Stimulated activated CD8-positive, alpha-beta memory T cell treated with anti-CD3 and anti-CD28 coated beads, Interleukin-12 subunit alpha, Interleukin-12 subunit beta, amount 100 ng/mL, for 24 hours (primary cell): Measurements from ENCODE around the gene CYP51A1.
"Not testable (repeated sequence)": the region's sequence is repeated elsewhere in the genome, so short reads cannot be mapped to it uniquely, and the experiment has no call there.

Experiments
- DNase-seq: peaks from one replicate; pipeline ENCODE4 v3.0.0-alpha.2; 2020; ENCODE audit errors: extremely low read depth

Gene CYP51A1

DNA sequence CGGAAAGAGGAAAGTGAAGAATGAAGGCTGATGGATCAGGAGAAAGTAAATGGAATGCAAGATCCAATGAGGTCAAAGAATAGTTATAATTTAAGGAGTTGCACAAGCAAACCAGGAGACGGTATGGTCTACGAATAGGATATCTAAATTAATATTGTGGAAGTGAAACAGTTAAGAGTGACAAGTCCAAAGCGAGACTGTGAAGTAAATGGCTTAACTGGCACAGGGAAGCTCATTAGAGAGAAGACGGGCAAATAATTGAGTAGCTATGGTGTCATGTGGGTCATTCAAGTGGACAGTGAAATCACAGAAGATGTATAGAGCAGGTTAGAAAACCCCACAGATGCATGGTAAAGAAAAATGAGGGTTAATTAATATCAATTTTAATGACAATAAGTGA lies 3.2 kb downstream of the CYP51A1 start:
- no peak for DNase-seq

DNA sequence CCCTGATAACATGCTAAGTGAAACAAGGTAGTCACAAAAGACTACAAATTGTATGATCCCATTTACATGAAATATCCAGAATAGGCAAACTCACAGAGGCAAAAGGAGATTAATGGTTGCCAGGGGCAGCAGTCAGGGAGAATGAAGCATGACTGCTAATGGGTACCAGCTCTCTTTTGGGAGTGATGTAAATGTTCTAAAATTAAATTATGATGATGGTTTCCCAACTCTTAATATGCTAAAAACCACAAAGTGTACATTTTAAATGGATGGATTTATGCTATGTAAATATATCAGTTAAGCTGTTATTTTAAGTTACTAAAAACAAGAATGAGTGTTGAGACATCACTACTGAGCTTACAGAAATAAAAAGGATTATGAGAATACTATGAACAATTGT lies 12.6 kb downstream of the CYP51A1 start:
- DNase-seq: no peak

DNA sequence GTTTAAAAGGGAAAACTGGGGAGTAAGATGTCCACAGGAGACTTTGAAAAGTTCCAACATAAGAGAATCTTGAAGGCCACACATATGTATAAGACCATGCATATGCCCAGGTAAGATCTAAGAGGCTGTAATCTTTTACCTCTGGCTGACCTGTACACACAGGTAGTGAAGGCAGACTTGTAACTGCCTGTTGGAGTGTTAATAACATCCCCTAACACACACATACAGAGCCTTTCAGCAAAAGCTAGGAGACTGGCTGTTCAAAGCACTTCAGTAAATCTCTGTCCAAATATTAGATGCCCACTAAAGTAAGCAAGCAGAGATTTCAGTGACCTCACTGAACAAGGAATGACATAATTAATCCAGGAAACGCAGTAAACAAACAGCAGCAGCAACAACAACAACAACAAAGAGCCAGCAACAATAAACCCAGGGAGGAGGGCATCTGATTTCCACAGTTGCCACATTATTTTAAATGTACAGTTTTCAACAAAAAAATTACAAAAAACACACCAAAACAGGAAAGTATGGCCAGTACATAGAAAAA lies 15.0 kb downstream of the CYP51A1 start:
- DNase-seq: no peak

DNA sequence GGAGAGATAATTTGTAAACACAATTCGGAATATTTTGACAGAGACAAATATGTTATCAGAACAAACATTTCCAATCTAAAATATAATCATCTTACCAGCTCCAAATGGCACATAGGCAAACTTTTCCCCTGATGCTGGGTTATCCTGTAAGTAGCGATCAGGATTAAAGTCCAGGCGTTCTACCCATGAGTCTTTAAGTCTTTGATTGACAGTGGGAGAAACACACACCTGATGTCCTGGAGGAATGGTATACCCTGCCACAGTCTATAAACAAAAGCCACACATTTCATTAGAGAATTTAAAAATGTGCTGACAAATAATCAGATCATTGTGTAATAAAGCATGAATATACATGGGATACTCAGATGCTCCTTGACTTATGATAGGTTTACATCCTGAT lies 17.3 kb downstream of the CYP51A1 start:
- no peak for DNase-seq

DNA sequence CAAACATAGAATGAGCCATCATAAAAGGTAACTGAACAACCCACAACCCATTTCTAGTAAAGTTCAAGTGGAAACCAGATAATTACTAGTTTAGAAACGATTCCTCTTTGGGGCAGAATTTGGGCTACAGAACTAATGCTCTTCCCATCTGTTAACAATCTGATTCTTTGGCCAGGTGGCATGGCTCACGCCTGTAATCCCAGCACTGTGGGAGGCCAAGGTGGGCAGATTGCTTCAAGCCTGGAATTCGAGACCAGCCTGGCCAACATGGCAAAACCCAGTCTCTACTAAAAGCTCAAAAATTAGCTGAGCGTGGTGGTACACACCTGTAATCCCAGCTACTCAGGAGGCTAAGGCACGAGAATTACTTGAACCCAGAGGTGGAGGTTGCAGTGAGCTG lies 18.5 kb downstream of the CYP51A1 start:
- DNase-seq: no peak

DNA sequence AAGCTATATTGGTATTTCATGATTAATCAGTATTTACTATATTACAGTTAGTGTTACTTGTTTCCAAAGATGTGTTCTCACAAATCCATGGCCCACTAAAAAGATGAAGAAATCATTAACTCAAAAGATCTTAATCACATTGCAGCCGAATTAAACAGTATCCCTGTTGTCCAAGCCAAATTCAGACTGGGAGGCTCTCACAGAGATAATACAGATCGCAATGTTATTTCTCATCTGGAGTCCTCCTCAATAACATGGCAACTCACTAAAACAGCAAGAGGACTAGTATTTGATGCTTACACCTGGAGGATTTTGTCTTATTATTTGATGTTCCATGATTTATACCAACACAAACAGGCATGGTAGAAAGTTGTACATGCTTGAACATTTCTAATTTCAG lies 23.4 kb downstream of the CYP51A1 start:
- no peak for DNase-seq

DNA sequence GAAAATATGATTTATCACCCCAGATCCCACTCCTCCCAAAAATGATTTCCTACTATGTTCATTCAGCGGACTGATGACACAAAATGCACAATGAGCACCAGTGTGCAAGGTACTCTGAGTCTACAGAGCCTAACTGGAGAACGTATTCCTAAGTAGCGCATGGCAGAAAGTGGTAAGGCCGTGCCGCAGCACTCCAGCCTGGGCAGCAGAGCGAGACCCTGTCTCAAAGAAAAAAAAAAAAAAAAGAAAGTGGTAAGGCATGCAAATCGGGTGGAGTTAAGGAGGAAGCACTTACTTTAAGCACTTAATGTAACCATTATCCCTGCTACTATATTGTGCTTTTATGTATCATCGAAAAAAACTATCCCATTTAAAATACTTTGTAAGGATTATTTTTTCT lies 25.5 kb downstream of the CYP51A1 start:
- no peak for DNase-seq

DNA sequence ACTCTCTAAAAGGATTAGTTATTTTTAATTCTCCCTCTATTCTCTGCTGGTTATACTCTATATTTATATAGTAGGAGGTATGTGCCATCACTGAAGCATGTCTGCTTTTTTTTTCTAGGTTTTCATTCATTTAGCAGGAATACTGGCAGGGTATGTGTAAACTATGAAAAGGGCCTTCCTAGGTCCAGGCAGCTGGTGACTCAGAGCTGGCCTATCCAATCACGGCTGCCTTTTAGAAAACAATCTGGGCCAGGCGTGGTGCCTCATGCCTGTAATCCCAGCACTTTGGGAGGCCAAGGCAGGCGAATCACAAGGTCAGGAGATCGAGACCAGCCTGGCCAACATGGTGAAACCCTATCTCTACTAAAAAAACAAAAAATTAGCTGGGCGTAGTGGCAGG lies 31.4 kb downstream of the CYP51A1 start:
- DNase-seq: not testable (repeated sequence)

DNA sequence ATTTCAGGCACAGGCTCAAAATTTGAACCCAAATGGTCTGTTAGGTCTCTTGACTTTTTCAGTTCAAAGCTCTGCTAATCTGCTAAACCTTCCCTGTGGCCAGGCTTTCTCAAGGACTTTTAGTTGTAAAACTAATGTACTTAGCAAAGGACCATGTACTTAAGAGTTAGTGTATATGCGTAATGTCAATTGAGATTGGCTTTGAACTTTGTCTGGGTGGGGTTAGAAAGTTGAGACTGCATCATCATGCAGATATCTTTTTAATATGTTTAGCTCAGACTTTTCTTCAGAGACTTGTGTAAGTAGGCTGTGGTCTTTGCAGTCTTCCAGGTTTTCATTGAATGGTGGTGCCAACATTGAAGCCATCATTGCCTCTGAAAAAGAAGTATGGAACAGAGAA lies 33.7 kb downstream of the CYP51A1 start:
- DNase-seq: no peak

DNA sequence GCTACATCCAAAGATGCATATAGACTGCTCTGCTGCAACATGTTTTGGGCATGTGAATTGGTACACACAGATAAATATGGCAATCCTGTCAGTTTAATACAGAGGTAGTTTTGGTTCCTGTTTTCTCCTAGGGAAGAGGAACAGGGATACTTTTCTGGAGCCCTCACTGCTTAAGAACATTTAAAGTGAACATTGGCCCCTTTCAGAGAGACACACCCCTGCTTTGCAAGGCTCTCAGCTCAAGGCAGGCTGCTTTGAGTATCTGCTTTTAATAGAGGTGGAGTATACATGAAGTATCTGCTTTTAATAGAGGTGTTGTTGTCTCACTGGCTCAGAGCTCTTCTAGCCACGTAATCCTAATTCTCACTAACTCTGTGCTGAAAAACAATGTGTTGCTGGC lies 38.9 kb downstream of the CYP51A1 start:
- DNase-seq: no peak

DNA sequence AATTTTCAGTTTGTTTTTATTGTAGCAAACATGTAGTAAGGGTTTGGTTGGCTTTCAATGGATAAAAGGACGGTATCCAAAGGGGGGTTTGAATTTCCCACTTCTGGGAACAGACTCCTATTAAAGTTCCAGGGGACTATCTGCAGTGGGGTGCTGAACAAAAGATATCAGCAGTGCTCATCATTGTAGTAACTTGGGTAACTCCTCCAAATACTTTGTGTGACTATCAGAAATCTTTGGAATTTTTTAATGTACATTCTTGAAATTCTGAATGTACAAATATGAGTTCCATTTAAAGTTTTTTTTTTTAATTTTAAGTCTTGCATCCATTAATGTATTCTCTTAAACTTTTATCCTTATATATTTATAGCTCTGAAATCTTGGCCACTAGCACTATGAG lies 42.1 kb downstream of the CYP51A1 start:
- DNase-seq: no peak

DNA sequence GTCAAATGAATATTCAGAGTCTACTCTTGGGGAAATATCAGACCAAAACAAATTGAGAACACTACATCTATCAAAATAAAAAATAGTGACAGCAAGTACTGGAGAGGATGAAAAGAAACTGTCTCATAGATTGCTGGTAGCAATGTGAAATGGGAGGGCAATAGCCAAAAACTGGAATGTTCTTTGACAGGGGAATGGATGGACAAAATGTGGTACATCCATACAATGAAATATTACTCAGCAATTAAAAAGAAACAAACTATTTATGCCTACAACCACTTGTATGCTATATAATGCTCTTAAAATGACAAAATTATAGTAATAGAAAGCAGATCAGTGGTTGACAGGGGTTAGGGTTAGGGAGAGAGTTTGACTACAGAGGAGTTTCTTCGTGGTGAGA lies 46.0 kb downstream of the CYP51A1 start:
- no peak for DNase-seq

DNA sequence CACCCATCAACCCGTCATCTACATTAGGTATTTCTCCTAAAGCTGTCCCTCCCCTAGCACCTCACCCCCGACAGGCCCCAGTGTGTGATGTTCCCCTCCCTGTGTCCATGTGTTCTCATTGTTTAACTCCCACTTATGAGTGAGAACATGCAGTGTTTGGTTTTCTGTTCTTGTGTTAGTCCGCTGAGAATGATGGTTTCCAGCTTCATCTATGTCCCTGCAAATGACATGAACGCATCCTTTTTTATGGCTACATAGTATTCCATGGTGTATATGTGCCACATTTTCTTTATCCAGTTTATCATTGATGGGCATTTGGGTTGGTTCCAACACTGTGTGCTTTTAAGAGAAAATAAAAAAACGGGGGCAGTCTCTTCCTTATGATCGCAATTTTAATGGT lies 50.4 kb downstream of the CYP51A1 start:
- DNase-seq: not testable (repeated sequence)

DNA sequence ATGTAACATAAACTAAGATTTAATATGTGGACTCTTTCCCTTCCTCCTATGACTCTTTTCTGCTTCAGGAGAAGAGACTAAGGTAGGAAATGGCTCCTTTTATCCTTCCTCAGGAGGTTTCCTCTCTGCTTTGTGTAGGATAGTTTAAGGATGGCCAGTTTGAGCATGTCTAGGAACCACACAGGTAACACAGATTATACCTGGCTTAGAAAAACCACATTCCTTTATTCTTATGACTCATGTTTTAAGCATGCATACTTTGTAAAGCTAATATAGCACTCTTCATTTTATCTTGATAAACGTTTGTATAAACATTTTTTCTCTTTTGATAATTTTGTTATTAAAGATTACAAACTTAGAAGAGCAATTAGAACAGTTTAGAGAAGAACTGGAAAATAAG lies 57.8 kb downstream of the CYP51A1 start:
- no peak for DNase-seq

DNA sequence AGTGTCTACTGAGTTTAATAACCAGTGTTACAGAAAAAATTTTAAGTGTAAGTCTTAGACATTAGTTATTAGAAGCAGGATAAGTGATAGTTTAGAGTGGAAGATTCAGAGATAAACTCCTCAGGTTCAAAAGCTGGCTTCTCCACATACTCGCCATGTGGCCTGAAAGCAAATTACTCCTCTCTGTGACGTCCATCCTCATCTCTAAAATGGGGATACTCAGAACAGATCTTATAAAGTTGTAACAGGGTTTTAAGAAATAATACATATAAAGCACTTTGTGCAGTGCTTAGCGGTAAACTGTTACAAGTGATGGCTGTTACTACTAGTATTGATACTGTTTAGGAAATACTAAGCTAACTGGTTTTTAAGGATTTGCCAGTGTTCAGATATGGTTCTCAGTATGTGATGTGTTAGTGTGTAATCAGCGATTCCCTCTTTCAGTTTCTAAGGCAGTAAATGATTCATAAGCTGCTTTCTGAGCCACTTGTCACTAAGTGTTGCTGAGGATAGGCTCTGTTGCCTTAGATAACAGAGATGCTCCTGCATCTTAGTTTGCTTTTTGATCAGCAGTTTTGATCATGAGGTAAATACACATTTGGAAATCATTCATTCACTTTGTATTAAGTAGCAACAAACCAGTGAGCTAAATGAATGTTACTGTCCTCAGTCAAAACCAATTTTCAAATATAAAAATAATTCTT lies 58.7 kb downstream of the CYP51A1 start:
- no peak for DNase-seq

DNA sequence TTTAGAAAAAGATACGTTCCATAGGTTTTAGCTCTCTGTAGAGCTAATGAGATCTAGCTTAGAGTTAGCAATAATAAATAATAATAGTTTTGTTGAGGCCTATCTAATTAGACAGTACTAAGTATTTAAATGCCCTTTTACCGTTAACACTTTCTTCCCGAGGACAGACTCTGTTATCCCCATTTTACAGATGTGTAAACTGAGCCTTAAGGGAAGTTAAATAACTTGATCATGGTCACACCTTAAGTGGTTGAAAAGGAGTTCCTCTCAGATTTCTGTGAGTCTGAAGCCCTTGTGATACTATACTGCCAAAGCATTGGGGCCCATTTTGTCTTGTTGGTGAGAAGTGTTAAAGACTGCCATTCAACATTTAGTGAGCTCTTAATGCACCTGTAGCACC lies 61.6 kb downstream of the CYP51A1 start:
- no peak for DNase-seq

DNA sequence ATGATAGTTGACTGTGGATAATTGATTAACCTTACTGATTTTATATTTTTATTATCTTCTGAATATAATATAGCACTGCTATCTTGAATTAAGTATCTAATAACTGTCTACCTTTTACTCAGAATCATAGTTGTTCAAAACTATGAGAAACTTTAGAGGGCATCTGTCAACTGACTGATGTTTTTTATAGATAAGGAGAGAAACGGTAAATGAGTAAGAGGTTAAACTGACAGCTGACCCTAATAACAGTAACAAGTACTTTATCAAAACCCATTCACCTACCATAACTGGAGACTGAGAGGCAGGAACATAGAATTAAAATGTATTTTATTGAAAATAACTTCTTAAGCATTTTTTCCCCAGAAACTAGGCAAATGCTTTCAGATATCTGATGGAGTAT lies 62.2 kb downstream of the CYP51A1 start:
- no peak for DNase-seq

DNA sequence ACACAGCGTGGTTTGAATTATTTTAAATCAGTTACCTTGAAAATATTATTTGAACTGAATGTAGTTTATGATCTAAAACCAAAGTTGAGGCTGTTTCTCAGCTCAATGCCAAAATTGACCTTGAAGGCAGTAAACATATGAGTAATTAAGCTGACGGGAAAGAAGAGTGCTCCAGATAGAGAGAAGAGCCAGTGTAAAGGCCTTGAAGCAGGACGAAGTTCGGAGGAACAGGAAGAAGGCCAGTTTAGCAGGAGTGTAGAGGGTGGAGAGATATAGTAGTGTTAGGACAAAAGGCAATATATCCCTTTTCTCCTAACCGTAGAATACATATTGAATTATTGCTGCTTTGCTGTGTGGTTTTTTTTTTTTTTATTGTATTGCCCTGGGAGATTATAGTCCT lies 63.2 kb downstream of the CYP51A1 start:
- DNase-seq: no peak

DNA sequence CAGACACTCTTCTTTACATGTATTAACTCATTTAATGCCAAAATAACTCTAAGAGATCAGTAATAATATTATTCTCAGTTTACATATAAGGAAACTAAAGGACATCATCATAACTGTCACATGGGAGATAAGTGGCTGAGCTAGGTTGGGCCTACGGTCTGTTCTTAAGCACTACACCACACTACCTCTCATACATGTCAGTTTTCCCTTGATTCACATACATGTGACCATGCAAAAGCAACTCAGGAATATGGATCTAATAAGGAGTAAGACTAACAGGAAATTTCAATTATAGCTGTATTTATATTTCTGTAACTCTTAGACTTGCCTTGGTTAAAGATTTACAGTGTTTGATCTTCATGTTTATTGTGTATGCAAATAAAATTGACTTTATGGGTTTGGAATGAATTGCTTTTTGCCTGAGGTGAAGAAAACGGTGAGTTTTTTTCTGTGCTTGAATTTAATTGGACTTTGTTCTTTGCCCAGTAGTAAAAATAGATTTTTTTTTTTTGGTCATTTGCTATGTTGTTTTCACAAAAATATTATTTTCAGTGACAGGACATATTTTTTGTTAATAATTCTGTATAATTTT lies 69.7 kb downstream of the CYP51A1 start:
- no peak for DNase-seq
